Psoas muscle (tissue), 8 donors: Measurements from ENCODE around the gene SPINT2. TPM values are rescaled to one million over a fixed set of nuclear protein-coding genes. Genes with fewer than 3 reads are reported as not detected.

ENCODE experiments used
- ATAC-seq, 4 donors: fragments of 200-7000 bp; cut with Tn5 transposase; one replicate each; pipeline ENCODE4 v1.9.1; 2020; ENCODE audit warnings: moderate library complexity in 3 of 4, mild to moderate bottlenecking in 2 of 4
- DNase-seq, 2 donors: peaks; one replicate each; pipeline ENCODE4 v3.0.0-alpha.2; 2020
- H3K27ac ChIP-seq: fragments of 200-600 bp; one replicate; pipeline ENCODE4 v1.8.0; 2022
- H3K27me3 ChIP-seq, 3 donors: fragments of 200-600 bp in 1 of 3; one replicate each; pipeline versions ENCODE4 v1.6.1 to v1.8.0; 2013 to 2022; ENCODE audit warnings: low read length in 2 of 3, mild to moderate bottlenecking in 2 of 3, moderate library complexity in 1 of 3; ENCODE audit not compliant: insufficient read depth in 3 of 3
- H3K36me3 ChIP-seq, 2 donors: fragments of 200-600 bp in 1 of 2; one replicate each; pipeline versions ENCODE4 v1.6.1 to v1.8.0; 2013 to 2022; ENCODE audit warnings: low read depth in 1 of 2, mild to moderate bottlenecking in 1 of 2, moderate library complexity in 1 of 2; ENCODE audit not compliant: insufficient read depth in 1 of 2
- H3K4me1 ChIP-seq: fragments of 200-600 bp; one replicate; pipeline ENCODE4 v1.8.0; 2022
- H3K4me3 ChIP-seq: fragments of 200-600 bp; one replicate; pipeline ENCODE4 v1.8.0; 2022; ENCODE audit warnings: mild to moderate bottlenecking
- H3K9me3 ChIP-seq: fragments of 200-600 bp; one replicate; pipeline ENCODE4 v1.8.0; 2022
- WGBS, 3 donors: extraction: QIAGEN DNeasy Blood & Tissue Kit; methylation state at CpG; one replicate each; pipeline versions ENCODE4 v1.1.6 to v1.1.7; 2013; 5-methylcytosine and 5-hydroxymethylcytosine counted together
- intact Hi-C, 2 donors: fragments of 100-400 bp; cut with DNase I; formaldehyde crosslinking; loops; one replicate each; pipeline versions ENCODE4 v1.11.0 to v1.14.2; 2022
- polyA plus RNA-seq, 3 donors: library from polyadenylated mRNA; stranded (reverse); fragments of 200-250 nt; gene quantifications; one replicate each; pipeline ENCODE4 v1.2.3, GENCODE V29; 2013
- total RNA-seq, 4 donors: library from RNA; stranded (reverse); fragmentation: NEBNext Ultra II Directional in 2 of 4; extraction: Animal tissue kit (Norgen Biotek cat#: 25700) in 2 of 4; gene quantifications; one replicate each; pipeline versions ENCODE4 v1.2.1 to v1.2.4, GENCODE V29; 2021 to 2023
- TF ChIP-seq, protein P1 (sequence below): fragments of 200-600 bp; IDR thresholded peaks from one replicate; pipeline ENCODE4 v1.8.0; 2022; ENCODE audit warnings: antibody characterized with exemption
- donor health status: healthy with polysubstance abuse.
- donor health status: DM: no; HTN: no; CAD: no; lungs with moderate emphysema.
- donor health status: Bipolar disorder and iron deficiency.
- donor health status: healthy.
- donor health status: DM: yes; HTN: yes; CAD: no.
- donor health status: DM: no; HTN: no; CAD: no.
- donor health status: DM: no; HTN: no; CAD: no.
- donor health status: DM: yes; HTN: yes; CAD: no.

SPINT2 gene
- total and polyA plus RNA-seq, 7 donors: 0.49 to 2.2 (median 0.97) TPM

- no peak for ATAC-seq
- H3K4me3 ChIP-seq: no peak overlapping the region
- no peak overlapping the region for H3K27ac ChIP-seq
- intact Hi-C loops: no loop called here
- no peaks in the 10 kb centered on the region for H3K4me1 ChIP-seq
- 75 to 83% (median 82%) methylated on average over 7 of the region's 7 CpGs for WGBS, 3 donors
- TF ChIP-seq, protein P1, sequence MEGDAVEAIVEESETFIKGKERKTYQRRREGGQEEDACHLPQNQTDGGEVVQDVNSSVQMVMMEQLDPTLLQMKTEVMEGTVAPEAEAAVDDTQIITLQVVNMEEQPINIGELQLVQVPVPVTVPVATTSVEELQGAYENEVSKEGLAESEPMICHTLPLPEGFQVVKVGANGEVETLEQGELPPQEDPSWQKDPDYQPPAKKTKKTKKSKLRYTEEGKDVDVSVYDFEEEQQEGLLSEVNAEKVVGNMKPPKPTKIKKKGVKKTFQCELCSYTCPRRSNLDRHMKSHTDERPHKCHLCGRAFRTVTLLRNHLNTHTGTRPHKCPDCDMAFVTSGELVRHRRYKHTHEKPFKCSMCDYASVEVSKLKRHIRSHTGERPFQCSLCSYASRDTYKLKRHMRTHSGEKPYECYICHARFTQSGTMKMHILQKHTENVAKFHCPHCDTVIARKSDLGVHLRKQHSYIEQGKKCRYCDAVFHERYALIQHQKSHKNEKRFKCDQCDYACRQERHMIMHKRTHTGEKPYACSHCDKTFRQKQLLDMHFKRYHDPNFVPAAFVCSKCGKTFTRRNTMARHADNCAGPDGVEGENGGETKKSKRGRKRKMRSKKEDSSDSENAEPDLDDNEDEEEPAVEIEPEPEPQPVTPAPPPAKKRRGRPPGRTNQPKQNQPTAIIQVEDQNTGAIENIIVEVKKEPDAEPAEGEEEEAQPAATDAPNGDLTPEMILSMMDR: no peak
- H3K9me3 ChIP-seq: no peaks in the 10 kb centered on the region
- no peak for DNase-seq
- H3K36me3 ChIP-seq: no peaks in the 10 kb centered on the region
- H3K27me3 ChIP-seq: peaks cover 0 to 4% (median 0%) of the 10 kb centered on the region in 3 donors
Measured at GRCh38 chr19:38284422-38284821, 20.0 kb downstream of the SPINT2 start.

- Histone ChIP-seq H3K27me3 (peaks cover 0 to 4% (median 0%) of the 10 kb centered on the region in 3 donors), H3K4me3 (no peak overlapping the region), H3K36me3 (no peaks in the 10 kb centered on the region), H3K27ac (no peak overlapping the region), H3K4me1 (no peaks in the 10 kb centered on the region), H3K9me3 (no peaks in the 10 kb centered on the region)
- TF ChIP-seq, protein P1: no peak
- 86 to 91% (median 88%) methylated on average over 5 of the region's 5 CpGs for WGBS, 3 donors
- DNase-seq: no peak
- intact Hi-C loops: no loop called here
- no peak for ATAC-seq
Measured at GRCh38 chr19:38285567-38285966, 21.2 kb downstream of the SPINT2 start.

GRCh38 chr19:38287604-38288003 is 23.2 kb downstream of the SPINT2 start:
- Histone ChIP-seq H3K36me3 (no peaks in the 10 kb centered on the region), H3K4me3 (no peak overlapping the region), H3K27me3 (peaks cover 0 to 4% (median 0%) of the 10 kb centered on the region in 3 donors), H3K9me3 (no peaks in the 10 kb centered on the region), H3K27ac (no peak overlapping the region), H3K4me1 (no peaks in the 10 kb centered on the region)
- DNase-seq (no peak), ATAC-seq (no peak)
- TF ChIP-seq, protein P1: no peak
- intact Hi-C loops: no loop called here
- 53 to 75% (median 67%) methylated on average over 9 of the region's 9 CpGs for WGBS, 3 donors

GRCh38 chr19:38288123-38288855 is 23.9 kb downstream of the SPINT2 start:
- 56 to 58% (median 57%) methylated on average over 16 of the region's 16 CpGs for WGBS, 3 donors
- TF ChIP-seq, protein P1: no peak
- ATAC-seq (no peak), DNase-seq (no peak)
- intact Hi-C loops: no loop called here
- Histone ChIP-seq H3K4me3 (no peak overlapping the region), H3K36me3 (no peaks in the 10 kb centered on the region), H3K9me3 (no peaks in the 10 kb centered on the region), H3K27me3 (peaks cover 0 to 4% (median 0%) of the 10 kb centered on the region in 3 donors), H3K27ac (no peak overlapping the region), H3K4me1 (no peaks in the 10 kb centered on the region)

GRCh38 chr19:38289955-38290354 is 25.6 kb downstream of the SPINT2 start:
- no peaks in the 10 kb centered on the region for H3K36me3 ChIP-seq
- DNase-seq (no peak), ATAC-seq (no peak)
- H3K27ac ChIP-seq: no peak overlapping the region
- WGBS, 3 donors: 94 to 95% (median 95%) methylated on average over 15 of the region's 15 CpGs
- no peaks in the 10 kb centered on the region for H3K4me1 ChIP-seq
- intact Hi-C loops: no loop called here
- no peaks in the 10 kb centered on the region for H3K9me3 ChIP-seq
- H3K27me3 ChIP-seq: peaks cover 0 to 4% (median 0%) of the 10 kb centered on the region in 3 donors
- H3K4me3 ChIP-seq: no peak overlapping the region
- TF ChIP-seq, protein P1: no peak
